Mesothelial cell of epicardium (in vitro differentiated cells): Measurements from ENCODE around the gene TMEM52. TPM values are rescaled to one million over a fixed set of nuclear protein-coding genes. Genes with fewer than 3 reads are reported as not detected.

Experiments used
- DNase-seq, 2 experiments: peaks; one replicate each; pipeline ENCODE4 v3.0.0; 2021; ENCODE audit warnings: low spot score in 2 of 2; ENCODE audit not compliant: unreplicated experiment in 2 of 2
- H3K27ac Mint-ChIP-seq: 2 replicates; pipeline ENCODE4 v1.8.0; 2021; ENCODE audit warnings: mixed read lengths
- H3K27me3 Mint-ChIP-seq: 2 replicates; pipeline ENCODE4 v1.8.0; 2021; ENCODE audit warnings: low read depth, mixed read lengths
- H3K36me3 Mint-ChIP-seq: 2 replicates; pipeline ENCODE4 v1.8.0; 2021; ENCODE audit warnings: mixed read lengths
- H3K4me1 Mint-ChIP-seq: 2 replicates; pipeline ENCODE4 v1.8.0; 2021; ENCODE audit warnings: mixed read lengths
- H3K4me3 Mint-ChIP-seq: 2 replicates; pipeline ENCODE4 v1.8.0; 2021; ENCODE audit warnings: mild to moderate bottlenecking, moderate library complexity, mixed read lengths
- H3K9me3 Mint-ChIP-seq: 2 replicates; pipeline ENCODE4 v1.8.0; 2021; ENCODE audit warnings: mixed read lengths
- total RNA-seq: library from RNA; stranded (reverse); gene quantifications from 3 replicates; pipeline ENCODE4 v1.2.1, GENCODE V29; 2021
- TF ChIP-seq, protein P1 (sequence below): fragments of 200-600 bp; sonication (generic); IDR thresholded peaks from one replicate; pipeline ENCODE4 v1.5.0; 2021; ENCODE audit warnings: antibody characterized with exemption; ENCODE audit not compliant: unreplicated experiment

Gene TMEM52
- total RNA-seq, 1 donor from 2014 or later, result 2.8 TPM

DNA sequence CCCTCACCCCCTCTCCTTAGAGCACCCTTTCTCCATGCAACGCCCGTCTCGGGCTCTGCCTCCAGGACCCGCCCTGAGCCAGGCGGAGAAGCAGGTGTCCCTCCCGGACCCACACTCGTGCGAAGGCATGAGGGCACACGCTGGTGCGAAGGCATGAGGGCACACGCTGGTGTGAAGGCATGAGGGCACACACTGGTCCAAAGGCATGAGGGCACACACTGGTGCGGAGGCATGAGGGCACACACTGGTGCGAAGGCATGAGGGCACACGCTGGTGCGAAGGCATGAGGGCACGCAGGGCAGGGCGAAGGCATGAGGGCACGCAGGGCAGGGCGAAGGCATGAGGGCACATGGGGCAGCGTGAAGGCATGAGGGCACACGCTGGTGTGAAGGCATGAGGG is 5.8 kb upstream of the TMEM52 start:
- no peaks in the 10 kb centered on the region for H3K36me3 Mint-ChIP-seq
- TF ChIP-seq, protein P1, sequence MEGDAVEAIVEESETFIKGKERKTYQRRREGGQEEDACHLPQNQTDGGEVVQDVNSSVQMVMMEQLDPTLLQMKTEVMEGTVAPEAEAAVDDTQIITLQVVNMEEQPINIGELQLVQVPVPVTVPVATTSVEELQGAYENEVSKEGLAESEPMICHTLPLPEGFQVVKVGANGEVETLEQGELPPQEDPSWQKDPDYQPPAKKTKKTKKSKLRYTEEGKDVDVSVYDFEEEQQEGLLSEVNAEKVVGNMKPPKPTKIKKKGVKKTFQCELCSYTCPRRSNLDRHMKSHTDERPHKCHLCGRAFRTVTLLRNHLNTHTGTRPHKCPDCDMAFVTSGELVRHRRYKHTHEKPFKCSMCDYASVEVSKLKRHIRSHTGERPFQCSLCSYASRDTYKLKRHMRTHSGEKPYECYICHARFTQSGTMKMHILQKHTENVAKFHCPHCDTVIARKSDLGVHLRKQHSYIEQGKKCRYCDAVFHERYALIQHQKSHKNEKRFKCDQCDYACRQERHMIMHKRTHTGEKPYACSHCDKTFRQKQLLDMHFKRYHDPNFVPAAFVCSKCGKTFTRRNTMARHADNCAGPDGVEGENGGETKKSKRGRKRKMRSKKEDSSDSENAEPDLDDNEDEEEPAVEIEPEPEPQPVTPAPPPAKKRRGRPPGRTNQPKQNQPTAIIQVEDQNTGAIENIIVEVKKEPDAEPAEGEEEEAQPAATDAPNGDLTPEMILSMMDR, result no peak
- no peaks in the 10 kb centered on the region for H3K4me1 Mint-ChIP-seq
- no peaks in the 10 kb centered on the region for H3K9me3 Mint-ChIP-seq
- H3K27me3 Mint-ChIP-seq, result peaks cover 3% of the 10 kb centered on the region
- H3K27ac Mint-ChIP-seq, result no peak overlapping the region
- H3K4me3 Mint-ChIP-seq, result no peak overlapping the region
- DNase-seq, result no peak

DNA sequence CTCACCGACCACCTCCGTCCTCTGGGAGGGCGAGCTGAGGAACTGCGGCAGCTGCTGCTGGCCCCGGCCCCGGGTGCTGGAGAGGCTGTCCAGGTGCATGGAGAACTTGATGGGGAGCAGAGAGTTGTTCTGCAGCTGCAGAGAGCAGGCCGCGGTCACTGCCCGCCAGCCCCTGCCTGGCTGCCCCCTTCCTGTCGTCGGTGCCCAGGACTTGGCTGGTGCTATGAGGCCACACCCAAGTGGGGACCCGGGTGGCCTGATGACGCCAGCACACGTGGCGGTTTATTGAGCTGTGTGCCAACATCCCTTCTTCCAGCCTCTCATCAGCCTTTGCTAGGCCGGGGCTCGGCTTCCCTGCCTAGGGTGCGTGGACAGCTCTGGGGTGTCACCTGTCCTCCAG is 5.3 kb upstream of the TMEM52 start:
- H3K9me3 Mint-ChIP-seq, result no peaks in the 10 kb centered on the region

DNA sequence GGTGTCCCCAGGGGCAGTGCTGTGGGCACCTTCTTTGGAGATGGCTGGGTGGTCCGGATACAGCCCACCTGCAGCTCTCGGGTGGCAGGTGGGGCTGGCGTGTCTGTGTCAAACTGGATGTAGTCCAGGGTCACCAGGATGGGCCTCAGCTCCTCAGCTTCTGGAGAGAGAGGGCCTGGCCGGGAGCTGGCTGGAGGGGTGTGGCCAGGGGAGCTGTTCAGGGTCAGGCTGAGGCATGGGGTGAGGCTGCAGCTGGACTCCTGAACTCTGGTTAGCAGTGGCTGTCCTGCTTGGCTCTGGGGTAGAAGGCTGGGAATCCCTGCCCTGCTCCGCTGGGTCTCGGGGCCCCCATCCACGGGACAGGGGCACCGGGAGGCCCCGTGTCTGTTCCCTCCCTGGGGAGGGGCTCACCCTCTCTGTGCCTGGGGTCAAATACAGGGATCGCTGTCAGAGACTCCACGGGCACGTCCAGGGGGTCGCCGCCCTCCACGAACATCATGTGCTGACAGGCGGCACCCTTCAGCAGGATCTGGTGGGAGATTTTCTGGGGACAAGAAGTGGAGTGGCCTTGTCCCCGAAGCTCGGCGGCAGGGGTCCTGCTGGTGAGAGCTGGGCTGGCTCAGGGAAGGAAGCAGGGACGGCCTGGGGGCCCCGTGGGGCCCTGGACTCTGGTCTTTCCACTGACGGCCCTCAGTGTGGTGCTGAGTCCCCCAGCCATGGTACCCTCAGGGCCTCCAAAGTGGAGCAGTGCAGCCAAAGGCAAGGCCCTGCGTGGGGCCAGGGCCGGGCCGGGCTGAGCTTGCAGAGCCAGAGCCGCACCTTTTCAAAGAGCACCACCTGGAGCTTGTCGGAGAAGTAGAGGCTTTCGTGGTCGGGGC is 4.1 kb upstream of the TMEM52 start:
- H3K27me3 Mint-ChIP-seq, result peaks cover 3% of the 10 kb centered on the region
- no peak overlapping the region for H3K27ac Mint-ChIP-seq
- H3K4me3 Mint-ChIP-seq, result no peak overlapping the region
- no peaks in the 10 kb centered on the region for H3K9me3 Mint-ChIP-seq
- no peaks in the 10 kb centered on the region for H3K36me3 Mint-ChIP-seq
- no peak for DNase-seq
- TF ChIP-seq, protein P1, result no peak
- H3K4me1 Mint-ChIP-seq, result no peaks in the 10 kb centered on the region

More for the DNA sequence above, 5.3 kb upstream of the TMEM52 start:
- H3K27me3 Mint-ChIP-seq, result peaks cover 3% of the 10 kb centered on the region
- no peaks in the 10 kb centered on the region for H3K36me3 Mint-ChIP-seq
- H3K27ac Mint-ChIP-seq, result no peak overlapping the region
- TF ChIP-seq, protein P1, result no peak
- no peak overlapping the region for H3K4me3 Mint-ChIP-seq
- H3K4me1 Mint-ChIP-seq, result no peaks in the 10 kb centered on the region
- DNase-seq, result no peak

DNA sequence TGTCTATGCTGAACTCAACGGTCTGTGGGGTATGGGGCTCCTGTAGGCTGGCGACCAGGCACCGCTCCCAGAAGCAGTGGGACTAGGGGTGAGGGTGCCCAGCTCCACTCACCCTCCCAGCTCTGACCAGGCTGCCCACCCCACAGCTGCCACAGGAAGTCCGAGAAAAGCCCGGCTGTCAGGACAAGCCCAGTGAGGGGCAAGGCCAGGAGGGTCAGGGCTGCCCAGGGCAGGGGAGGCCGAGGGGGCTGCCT is 3.5 kb upstream of the TMEM52 start:
- TF ChIP-seq, protein P1, result no peak
- H3K36me3 Mint-ChIP-seq, result no peaks in the 10 kb centered on the region
- no peaks in the 10 kb centered on the region for H3K9me3 Mint-ChIP-seq
- H3K27ac Mint-ChIP-seq, result no peak overlapping the region
- no peaks in the 10 kb centered on the region for H3K4me1 Mint-ChIP-seq
- no peak for DNase-seq
- no peak overlapping the region for H3K4me3 Mint-ChIP-seq
- peaks cover 6% of the 10 kb centered on the region for H3K27me3 Mint-ChIP-seq

DNA sequence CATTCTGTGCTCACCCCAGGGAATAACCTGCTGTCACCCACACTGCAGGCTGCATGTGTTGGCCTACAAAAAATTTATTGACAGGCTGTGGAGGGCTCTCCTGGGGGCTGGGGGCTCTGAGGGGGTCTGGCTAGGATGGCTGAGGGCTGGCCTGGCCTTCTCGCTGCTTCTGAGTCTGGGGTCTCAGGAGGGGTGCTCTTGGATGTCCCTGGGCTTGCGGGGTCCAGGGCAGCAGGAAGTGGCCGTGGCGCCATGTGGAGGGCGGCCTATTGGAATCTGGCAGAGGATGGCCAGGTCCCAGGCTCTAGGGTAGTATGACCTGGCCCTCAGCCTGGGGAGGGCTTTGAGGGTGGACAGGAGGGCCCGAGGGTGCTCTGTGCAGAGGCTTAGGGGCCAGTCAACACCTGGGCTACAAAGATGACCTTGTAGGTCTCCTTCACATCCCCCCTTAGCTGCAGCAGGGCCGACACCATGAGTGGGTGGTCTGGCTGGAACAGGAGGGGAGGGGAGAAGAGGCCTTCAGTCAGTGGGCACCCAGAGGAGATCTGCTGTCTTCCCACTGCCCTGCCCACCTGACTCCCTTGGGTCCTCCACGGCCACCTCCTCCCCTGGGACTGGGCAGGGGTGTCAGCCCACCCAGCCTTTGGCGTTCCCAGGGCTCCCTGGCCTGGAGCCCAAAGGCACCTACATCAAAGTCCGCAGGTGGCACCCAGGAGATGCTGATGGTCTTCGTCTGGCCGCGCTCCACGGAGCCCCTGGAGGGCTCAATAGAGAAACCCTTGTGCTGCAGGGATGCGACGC is 3.0 kb upstream of the TMEM52 start:
- no peak overlapping the region for H3K4me3 Mint-ChIP-seq
- no peak for DNase-seq
- no peak overlapping the region for H3K27ac Mint-ChIP-seq
- no peaks in the 10 kb centered on the region for H3K36me3 Mint-ChIP-seq
- H3K27me3 Mint-ChIP-seq, result peaks cover 10% of the 10 kb centered on the region
- no peaks in the 10 kb centered on the region for H3K4me1 Mint-ChIP-seq
- no peaks in the 10 kb centered on the region for H3K9me3 Mint-ChIP-seq
- TF ChIP-seq, protein P1, result no peak
